Neural cell (in vitro differentiated cells): ENCODE results near the gene TNFSF12. TPM values are rescaled to one million over a fixed set of nuclear protein-coding genes. Genes with fewer than 3 reads are reported as not detected.

ENCODE experiments used
- H2AFZ ChIP-seq: fragments of 200-600, 300-800 bp; sonication (generic), shearing (Covaris generic); 2 replicates; pipeline ENCODE4 v1.6.0; 2014; ENCODE audit warnings: low read depth, mild to moderate bottlenecking, antibody characterized with exemption, low read length, moderate library complexity
- H3F3A ChIP-seq: fragments of 200-600 bp; shearing (Covaris generic); 2 replicates; pipeline ENCODE4 v1.6.1; 2016; ENCODE audit warnings: mild to moderate bottlenecking, moderate library complexity, mixed read lengths, antibody characterized with exemption, low read length; ENCODE audit not compliant: insufficient read depth, poor library complexity, severe bottlenecking
- H3K27ac ChIP-seq: fragments of 200-600, 300-800 bp; sonication (generic), shearing (Covaris generic); 2 replicates; pipeline ENCODE4 v1.5.1; 2014; ENCODE audit warnings: mild to moderate bottlenecking, low read length, moderate library complexity
- H3K27me3 ChIP-seq: fragments of 300-800, 200-600 bp; sonication (generic), shearing (Covaris generic); 2 replicates; pipeline ENCODE4 v1.6.0; 2014; ENCODE audit warnings: mild to moderate bottlenecking, low read depth, low read length, moderate library complexity; ENCODE audit not compliant: insufficient read depth
- H3K36me3 ChIP-seq: fragments of 300-800, 200-600 bp; sonication (generic), shearing (Covaris generic); 2 replicates; pipeline ENCODE4 v1.5.1; 2014; ENCODE audit warnings: mild to moderate bottlenecking, antibody characterized with exemption, low read length, moderate library complexity; ENCODE audit not compliant: insufficient read depth
- H3K4me2 ChIP-seq: fragments of 300-800, 200-600 bp; sonication (generic), shearing (Covaris generic); 2 replicates; pipeline ENCODE4 v1.6.0; 2014; ENCODE audit warnings: mild to moderate bottlenecking, low read length
- H3K4me3 ChIP-seq: fragments of 300-800, 200-600 bp; sonication (generic), shearing (Covaris generic); 2 replicates; pipeline ENCODE4 v1.5.1; 2014; ENCODE audit warnings: mild to moderate bottlenecking, low read length, moderate library complexity
- H3K79me2 ChIP-seq: fragments of 200-600 bp; shearing (Covaris generic); replicated peaks from 2 replicates; pipeline ENCODE4 v1.6.0; 2014; ENCODE audit warnings: mild to moderate bottlenecking, low read length, moderate library complexity; ENCODE audit not compliant: insufficient read depth
- H3K9ac ChIP-seq: fragments of 300-800, 200-600 bp; sonication (generic), shearing (Covaris generic); 2 replicates; pipeline ENCODE4 v1.6.1; 2016; ENCODE audit warnings: mild to moderate bottlenecking, low read length, mixed read lengths
- H3K9me2 ChIP-seq: fragments of 200-600 bp; shearing (Covaris generic); 2 replicates; pipeline ENCODE4 v1.6.1; 2016; ENCODE audit warnings: mild to moderate bottlenecking, low read length, mixed read lengths; ENCODE audit not compliant: insufficient read depth
- H3K9me3 ChIP-seq: fragments of 200-600, 300-800 bp; sonication (generic), shearing (Covaris generic); 2 replicates; pipeline ENCODE4 v1.6.1; 2016; ENCODE audit warnings: mild to moderate bottlenecking, mixed run types, low read length, moderate library complexity, mixed read lengths
- H4K20me1 ChIP-seq: fragments of 200-600 bp; shearing (Covaris generic); 2 replicates; pipeline ENCODE4 v1.6.1; 2016; ENCODE audit warnings: mild to moderate bottlenecking, mixed run types; ENCODE audit not compliant: insufficient read depth
- CTCF ChIP-seq: fragments of 450-650 bp; IDR thresholded peaks from 2 replicates; pipeline ENCODE4 v1.5.1; 2014; ENCODE audit warnings: antibody characterized with exemption, mild to moderate bottlenecking, moderate library complexity; ENCODE audit not compliant: poor library complexity, severe bottlenecking
- EZH2 ChIP-seq: fragments of 200-600, 300-800 bp; shearing (Covaris generic), sonication (generic); IDR thresholded peaks from 2 replicates; pipeline ENCODE4 v1.6.1; 2014; ENCODE audit warnings: antibody characterized with exemption, low read length, borderline replicate concordance, mild to moderate bottlenecking; ENCODE audit not compliant: insufficient read depth, poor library complexity, severe bottlenecking
- MXI1 ChIP-seq: fragments of 450-650 bp; conservative IDR thresholded peaks from 2 replicates; pipeline ENCODE4 v1.6.1; 2014; ENCODE audit warnings: antibody characterized with exemption, mild to moderate bottlenecking; ENCODE audit not compliant: poor library complexity, severe bottlenecking
- POLR2AphosphoS5 ChIP-seq: IDR thresholded peaks from 2 replicates; pipeline ENCODE4 v1.6.1; 2012
- TAF1 ChIP-seq: IDR thresholded peaks from 2 replicates; pipeline ENCODE4 v1.6.1; 2012; ENCODE audit warnings: low read depth
- polyA plus RNA-seq: library from polyadenylated mRNA; depleted of rRNA; stranded (reverse); fragments of >200 nt; gene quantifications from 2 replicates; pipeline ENCODE4 v1.2.3, GENCODE V29; 2014
- TF ChIP-seq, protein P1 (sequence below): IDR thresholded peaks from 2 replicates; pipeline ENCODE4 v1.6.1; 2012; ENCODE audit warnings: borderline replicate concordance

Gene TNFSF12
- polyA plus RNA-seq, 1 donor from 2014 or later: not detected

DNA sequence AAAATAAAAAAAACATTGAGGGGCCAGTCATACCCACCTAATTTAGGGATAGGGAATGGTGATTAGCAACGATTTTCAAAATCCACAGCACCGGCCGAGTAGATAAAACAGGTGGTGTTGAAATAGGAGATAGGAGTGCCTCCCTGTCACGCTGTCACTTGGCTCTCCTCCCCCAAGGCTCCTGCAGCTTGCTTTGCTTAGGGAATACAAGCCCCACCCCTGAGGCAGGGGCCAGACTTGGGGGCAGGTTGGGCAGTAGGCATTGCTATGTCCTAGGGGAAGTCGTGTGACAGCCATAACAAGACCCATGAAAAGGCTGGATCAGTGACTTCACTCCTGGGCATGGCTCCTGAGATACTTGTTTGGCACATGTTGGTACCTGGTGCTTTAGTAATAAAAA lies 38.9 kb upstream of the TNFSF12 start:
- no peak for TF ChIP-seq MXI1
- H4K20me1 ChIP-seq: no peaks in the 10 kb centered on the region
- H3K79me2 ChIP-seq: no peaks in the 10 kb centered on the region
- H3K9me2 ChIP-seq: no peaks in the 10 kb centered on the region
- no peaks in the 10 kb centered on the region for H3K9me3 ChIP-seq
- H2AFZ ChIP-seq: no peak overlapping the region
- H3K36me3 ChIP-seq: no peaks in the 10 kb centered on the region
- H3K27me3 ChIP-seq: no peaks in the 10 kb centered on the region
- no peak overlapping the region for H3K4me3 ChIP-seq
- no peaks in the 10 kb centered on the region for H3F3A ChIP-seq
- no peak overlapping the region for H3K9ac ChIP-seq
- H3K4me2 ChIP-seq: no peak overlapping the region
- H3K27ac ChIP-seq: no peak overlapping the region

DNA sequence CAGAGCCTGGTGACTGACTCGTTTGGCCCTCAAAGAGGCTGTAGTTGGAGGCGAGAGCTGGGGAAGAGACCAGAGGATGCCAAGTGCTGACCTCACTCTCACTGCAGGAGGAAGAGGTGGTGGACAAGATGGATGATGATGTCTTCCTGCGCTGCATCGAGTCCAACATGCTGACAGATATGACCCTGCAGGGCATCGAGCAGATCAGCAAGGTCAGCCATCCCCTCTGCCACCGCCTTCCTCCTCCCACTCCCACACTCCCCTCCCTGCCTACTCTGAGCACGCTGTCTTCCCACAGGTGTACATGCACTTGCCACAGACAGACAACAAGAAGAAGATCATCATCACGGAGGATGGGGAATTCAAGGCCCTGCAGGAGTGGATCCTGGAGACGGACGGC lies 37.8 kb upstream of the TNFSF12 start:
- Histone ChIP-seq H3K27me3 (no peaks in the 10 kb centered on the region), H3K9me3 (no peaks in the 10 kb centered on the region), H3K9me2 (no peaks in the 10 kb centered on the region), H3K4me2 (no peak overlapping the region), H3K36me3 (no peaks in the 10 kb centered on the region), H3K27ac (no peak overlapping the region), H4K20me1 (no peaks in the 10 kb centered on the region), H3K4me3 (no peak overlapping the region), H2AFZ (no peak overlapping the region), H3F3A (no peaks in the 10 kb centered on the region), H3K79me2 (no peaks in the 10 kb centered on the region), H3K9ac (no peak overlapping the region)
- no peak for TF ChIP-seq POLR2AphosphoS5
- TF ChIP-seq, protein P1, sequence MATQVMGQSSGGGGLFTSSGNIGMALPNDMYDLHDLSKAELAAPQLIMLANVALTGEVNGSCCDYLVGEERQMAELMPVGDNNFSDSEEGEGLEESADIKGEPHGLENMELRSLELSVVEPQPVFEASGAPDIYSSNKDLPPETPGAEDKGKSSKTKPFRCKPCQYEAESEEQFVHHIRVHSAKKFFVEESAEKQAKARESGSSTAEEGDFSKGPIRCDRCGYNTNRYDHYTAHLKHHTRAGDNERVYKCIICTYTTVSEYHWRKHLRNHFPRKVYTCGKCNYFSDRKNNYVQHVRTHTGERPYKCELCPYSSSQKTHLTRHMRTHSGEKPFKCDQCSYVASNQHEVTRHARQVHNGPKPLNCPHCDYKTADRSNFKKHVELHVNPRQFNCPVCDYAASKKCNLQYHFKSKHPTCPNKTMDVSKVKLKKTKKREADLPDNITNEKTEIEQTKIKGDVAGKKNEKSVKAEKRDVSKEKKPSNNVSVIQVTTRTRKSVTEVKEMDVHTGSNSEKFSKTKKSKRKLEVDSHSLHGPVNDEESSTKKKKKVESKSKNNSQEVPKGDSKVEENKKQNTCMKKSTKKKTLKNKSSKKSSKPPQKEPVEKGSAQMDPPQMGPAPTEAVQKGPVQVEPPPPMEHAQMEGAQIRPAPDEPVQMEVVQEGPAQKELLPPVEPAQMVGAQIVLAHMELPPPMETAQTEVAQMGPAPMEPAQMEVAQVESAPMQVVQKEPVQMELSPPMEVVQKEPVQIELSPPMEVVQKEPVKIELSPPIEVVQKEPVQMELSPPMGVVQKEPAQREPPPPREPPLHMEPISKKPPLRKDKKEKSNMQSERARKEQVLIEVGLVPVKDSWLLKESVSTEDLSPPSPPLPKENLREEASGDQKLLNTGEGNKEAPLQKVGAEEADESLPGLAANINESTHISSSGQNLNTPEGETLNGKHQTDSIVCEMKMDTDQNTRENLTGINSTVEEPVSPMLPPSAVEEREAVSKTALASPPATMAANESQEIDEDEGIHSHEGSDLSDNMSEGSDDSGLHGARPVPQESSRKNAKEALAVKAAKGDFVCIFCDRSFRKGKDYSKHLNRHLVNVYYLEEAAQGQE: no peak
- no peak for TF ChIP-seq TAF1
- no peak for TF ChIP-seq CTCF

DNA sequence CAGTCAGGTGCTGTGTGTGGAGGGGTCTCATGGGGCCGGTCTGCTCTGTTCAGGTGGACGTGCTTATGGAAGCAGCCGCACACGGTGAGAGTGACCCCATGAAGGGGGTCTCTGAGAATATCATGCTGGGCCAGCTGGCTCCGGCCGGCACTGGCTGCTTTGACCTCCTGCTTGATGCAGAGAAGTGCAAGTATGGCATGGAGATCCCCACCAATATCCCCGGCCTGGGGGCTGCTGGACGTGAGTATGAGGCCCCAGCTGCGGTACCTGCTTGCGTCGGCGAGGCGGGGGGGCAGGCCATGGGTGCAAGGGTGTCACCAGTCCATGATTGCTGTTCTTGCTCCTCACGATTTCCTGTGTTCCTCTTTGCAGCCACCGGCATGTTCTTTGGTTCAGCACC lies 36.8 kb upstream of the TNFSF12 start:
- Histone ChIP-seq H3K27ac (no peak overlapping the region), H3K27me3 (no peaks in the 10 kb centered on the region), H3K4me3 (no peak overlapping the region), H3K79me2 (no peaks in the 10 kb centered on the region), H3K4me2 (no peak overlapping the region), H3K9me2 (no peaks in the 10 kb centered on the region), H3K9me3 (no peaks in the 10 kb centered on the region), H4K20me1 (no peaks in the 10 kb centered on the region), H3K9ac (no peak overlapping the region), H3F3A (no peaks in the 10 kb centered on the region), H3K36me3 (no peaks in the 10 kb centered on the region), H2AFZ (no peak overlapping the region)
- no peak for TF ChIP-seq EZH2
